GM19238 (cell line): ENCODE results near the gene AXIN1.
"Not testable (repeated sequence)": the region's sequence is repeated elsewhere in the genome, so short reads cannot be mapped to it uniquely, and the experiment has no call there.

Experiments used
- DNase-seq: peaks from one replicate; pipeline ENCODE4 v3.0.0; 2011; ENCODE audit warnings: low spot score; ENCODE audit not compliant: insufficient read length

The AXIN1 gene

DNA sequence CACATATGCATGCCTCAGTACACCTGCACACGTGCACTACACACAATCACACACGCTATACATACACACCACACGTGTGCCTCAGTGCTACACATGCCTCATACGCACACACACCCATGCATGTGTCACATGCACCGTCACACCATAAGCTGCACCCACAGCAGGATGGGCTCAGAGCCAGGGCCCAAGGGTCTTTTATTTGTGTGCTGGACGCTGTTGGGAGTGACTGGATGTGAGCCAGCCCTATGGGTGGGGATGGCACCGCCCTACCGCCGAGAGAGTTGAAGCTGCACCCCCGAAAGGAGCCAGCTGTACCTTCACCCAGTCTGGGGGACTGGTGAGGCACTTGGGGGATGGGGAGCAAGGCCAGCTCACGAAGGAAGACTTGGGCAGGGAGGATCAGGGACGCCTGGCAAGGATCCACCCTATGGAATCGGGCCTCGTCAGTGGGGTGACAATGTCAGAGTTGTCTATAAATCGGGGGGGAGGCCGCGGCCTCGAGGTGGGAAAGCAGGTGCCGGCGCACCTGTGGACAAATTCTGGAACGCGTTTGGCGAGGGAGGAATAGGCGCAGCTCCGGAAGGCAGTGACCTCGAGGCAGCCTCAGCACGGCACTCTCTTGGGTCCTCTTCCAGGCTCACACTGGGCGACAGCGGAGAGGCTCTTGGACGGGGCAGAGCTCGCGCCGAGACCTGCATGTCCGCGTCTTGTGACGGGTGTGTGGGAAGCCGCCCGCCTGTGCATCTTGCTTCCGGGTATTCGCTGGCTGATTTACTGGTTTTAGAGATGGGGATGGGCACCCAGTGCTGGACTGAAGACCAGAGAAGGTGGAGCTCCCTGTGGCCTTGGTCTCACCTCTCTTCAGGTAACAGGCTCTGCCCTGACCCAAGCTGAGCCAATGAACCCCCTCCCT, 84.1 kb downstream of the AXIN1 start:
- no peak for DNase-seq

DNA sequence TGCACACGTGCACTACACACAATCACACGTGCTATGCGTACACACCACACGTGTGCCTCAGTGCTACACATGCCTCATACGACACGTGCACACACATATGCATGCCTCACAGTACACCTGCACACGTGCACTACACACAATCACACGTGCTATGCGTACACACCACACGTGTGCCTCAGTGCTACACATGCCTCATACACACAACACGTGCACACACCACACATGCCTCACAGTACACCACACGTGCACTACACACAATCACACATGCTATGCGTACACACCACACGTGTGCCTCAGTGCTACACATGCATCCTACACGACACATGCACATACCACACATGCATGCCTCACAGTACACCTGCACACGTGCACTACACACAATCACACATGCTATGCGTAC, 85.0 kb downstream of the AXIN1 start:
- DNase-seq: not testable (repeated sequence)

DNA sequence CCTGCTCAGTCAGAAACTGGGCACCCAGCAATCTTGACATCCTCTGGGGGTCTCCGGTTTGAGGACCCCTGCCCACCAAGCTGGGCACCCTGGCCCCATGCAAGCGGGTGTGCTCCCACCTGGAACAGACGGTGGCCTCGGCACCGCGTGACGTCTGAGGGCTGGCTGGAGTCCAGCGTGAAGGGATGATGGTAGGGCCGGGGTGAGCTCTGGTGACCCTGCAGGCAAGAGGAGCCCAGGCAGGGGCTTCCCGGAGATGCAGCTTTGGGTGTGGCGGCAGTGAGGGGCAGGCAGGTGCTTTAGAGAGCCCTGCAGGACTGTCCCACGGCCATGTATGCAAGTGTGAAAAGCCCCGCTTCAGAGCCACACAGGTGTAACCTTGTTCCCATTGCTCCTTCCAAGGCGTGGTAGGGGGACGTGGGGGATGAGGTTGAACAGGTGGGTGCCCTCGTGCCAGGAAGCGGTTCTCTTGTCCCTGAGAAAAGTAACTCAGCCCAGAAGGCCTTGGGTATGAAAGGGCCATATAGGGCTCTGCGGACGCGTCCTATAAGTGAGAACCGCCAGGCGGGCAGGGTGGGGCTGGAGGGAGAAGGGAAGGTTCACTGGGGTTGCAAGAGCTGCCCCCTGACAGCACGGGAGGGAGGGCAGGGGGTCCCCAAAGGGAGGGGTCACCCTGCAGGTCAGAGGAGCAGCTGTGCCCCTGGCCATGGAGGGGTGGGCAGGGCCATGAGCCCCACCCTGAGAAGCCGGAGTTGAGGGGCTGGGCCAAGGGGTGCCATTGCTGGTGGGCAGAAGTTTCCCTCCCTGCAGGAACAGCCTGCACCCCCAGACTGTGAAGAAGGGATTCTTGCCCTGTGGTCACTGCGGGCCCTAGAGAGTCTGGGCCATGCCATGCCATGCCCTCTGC, 86.0 kb downstream of the AXIN1 start:
- no peak for DNase-seq

DNA sequence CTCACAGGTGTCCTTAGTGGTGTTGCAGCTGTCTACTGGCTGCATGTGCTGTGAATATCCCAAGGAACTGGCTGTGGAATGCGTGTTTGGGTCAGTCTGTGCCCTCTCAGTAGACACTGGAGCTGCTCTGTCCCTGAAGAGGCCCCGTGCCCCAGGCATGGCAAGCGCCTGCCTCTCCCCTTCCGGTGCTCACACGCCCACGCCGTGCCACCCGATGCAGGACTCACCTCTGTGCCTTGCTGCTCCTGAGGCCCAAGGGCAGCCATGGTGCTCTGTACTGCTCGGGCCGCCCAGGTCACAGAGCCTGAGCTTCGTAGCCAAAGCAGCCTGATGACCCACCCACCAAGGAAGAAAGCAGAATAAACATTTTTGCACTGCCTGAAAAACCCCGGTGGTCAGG, 86.8 kb downstream of the AXIN1 start:
- no peak for DNase-seq

DNA sequence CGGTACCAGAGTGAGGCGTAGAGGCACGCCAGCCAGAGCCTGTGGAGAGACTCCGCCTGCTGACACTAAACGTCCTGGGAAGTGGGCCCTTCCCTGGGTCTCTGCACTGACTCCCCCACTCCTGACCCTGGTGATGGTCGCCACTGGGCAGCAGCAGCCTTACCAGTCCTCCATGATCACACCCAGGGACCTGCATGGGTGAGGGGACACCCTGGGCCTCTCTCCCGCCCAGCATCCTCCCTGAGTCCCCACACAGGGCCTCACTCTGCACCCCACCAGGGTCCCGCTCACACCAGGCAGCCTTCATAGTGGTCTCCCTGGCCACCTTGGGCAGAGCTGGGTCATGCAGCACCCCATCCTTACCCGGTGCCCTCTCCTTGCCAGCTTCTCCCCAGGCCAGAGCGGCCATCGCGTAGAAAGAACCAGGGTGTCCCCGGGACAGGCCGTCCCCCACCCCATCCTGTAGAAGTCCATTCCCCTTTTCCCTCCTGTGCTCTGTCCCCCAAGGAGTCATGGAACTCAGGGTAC, 87.5 kb downstream of the AXIN1 start:
- DNase-seq: no peak

DNA sequence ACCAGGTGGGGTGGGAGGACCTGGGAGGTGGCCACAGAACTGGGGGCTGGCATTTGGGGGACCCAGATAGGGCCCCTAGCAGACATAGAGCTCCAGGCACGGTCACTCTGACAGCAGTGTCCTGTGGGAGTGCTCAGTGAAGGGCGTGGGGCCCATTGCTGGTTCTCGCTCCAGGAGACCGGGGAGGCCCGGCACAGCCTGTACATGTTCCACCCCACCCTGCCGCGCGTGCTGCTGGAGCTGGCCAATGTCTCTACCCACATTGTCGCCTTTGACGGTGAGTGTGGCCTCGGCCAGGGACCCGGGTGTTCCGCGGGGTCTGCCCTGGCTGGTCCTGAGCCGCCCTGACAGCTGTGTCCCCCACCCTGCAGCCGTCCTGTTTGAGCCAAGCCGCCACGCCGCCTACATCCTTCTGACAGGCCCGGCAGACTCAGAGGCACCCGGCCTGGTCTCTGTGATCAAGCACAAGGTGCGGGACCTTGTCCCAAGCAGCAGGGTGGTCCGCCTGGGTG, 88.0 kb downstream of the AXIN1 start:
- no peak for DNase-seq

DNA sequence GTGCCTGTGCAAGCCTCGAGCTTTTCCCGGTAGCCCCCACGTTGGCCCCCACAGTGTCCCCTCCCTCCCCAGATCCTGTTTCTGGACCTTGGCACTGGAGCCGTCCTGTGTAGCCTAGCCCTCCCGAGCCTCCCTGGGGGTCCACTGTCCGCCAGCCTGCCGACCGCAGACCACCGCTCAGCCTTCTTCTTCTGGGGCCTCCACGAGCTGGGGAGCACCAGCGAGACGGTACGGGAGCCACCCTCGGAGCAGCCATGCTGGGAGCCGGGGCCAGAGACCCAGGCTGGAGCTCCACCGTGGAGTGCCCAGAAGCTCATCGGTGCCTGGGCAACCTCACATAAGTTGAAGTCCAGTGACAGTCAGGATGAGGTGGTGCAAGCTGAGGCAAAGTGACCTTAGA, 88.6 kb downstream of the AXIN1 start:
- DNase-seq: no peak

DNA sequence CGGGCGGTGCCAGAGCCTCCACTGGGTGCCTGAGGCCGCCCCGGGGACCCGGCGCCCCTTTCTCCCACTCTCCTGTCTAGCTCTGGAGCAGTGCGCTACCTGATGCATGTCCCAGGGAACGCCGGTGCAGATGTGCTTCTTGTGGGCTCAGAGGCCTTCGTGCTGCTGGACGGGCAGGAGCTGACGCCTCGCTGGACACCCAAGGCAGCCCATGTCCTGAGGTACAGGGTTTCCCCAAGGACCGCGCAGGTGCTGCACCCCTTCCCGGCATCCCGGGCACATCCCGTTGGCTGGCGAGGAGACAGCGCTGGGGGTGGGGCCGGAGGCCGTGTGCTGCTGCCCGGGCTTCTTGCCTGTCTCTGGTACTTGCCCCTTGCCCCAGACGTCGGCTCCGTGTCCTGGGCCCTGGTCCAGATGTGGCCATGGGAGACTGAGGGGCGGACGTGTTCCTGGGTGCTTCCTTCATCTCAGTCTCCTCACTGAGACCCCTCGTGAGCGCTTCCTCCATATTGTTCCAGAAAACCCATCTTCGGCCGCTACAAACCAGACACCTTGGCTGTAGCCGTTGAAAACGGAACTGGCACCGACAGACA, 89.2 kb downstream of the AXIN1 start:
- DNase-seq: no peak

DNA sequence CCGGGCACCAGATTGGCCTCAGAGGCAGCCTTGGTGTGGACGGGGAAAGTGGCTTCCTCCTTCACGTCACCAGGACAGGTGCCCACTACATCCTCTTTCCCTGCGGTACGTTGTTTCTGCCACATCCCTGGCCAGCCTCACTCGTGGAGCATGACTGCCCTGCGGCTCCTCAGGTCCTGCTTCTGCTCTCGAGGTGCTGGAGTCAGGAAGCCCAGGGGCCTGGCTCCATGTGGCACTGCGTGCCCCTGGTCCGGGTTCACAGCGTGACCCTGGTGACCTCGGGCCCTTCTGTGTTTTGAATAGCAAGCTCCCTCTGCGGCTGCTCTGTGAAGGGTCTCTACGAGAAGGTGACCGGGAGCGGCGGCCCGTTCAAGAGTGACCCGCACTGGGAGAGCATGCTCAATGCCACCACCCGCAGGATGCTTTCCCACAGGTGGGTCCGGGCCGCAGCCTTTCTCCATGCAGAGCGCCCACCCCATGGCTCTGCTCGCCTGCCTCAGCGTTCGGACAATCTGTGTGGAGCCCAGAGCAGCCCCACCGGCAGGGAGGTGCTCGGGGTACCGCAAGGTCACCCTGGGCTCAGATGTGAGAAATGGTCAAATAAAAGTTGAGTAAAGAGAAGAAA, 90.3 kb downstream of the AXIN1 start:
- DNase-seq: no peak

DNA sequence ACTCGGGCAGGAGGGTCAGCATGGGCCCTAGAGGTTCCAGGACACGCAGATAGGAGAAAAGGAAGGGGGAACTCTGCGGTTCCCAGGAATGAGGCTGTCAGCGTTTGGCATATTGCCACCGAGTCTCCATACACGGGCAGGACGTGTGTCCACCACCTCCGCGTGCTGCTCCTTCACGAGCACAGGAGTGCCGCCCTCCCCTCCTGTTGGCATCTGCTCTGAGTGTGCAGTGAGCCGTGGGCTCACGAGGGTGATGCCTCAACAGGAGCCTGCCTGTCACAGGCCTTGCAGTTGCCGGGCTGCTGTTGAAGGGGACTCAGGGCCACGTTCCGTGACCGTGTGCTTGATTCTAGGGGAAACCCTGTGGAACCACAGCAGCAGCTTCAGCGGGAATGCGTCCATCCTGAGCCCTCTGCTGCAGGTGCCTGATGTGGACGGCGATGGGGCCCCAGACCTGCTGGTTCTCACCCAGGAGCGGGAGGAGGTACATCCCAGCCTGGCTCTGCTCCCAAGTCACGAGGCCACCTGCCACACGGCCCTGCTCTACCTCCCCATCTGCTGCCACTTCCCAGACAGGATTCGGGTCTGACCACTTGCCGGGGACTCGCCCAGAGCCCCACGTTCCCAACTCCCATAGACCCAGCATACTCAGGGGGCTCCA, 91.4 kb downstream of the AXIN1 start:
- DNase-seq: no peak

DNA sequence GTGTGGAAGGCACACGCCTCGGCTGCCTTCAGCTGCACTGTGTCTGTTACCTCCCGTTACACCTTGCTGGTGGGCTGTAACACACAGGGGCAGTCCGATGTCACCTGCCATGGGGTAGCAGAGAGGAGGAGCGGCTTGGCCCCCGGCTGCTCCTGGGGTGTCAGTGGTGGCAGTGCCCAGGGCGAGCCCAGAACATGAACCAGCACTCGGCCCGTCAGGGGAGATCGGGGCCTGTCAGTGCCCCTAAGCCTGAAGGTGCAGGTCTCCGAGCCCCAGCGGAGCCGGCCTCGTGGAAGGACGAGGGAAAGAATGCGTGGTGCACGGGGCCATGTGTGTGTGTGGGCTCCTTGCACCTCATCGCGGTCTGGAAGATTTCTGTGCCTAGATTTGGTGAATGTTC, 92.2 kb downstream of the AXIN1 start:
- DNase-seq: no peak

DNA sequence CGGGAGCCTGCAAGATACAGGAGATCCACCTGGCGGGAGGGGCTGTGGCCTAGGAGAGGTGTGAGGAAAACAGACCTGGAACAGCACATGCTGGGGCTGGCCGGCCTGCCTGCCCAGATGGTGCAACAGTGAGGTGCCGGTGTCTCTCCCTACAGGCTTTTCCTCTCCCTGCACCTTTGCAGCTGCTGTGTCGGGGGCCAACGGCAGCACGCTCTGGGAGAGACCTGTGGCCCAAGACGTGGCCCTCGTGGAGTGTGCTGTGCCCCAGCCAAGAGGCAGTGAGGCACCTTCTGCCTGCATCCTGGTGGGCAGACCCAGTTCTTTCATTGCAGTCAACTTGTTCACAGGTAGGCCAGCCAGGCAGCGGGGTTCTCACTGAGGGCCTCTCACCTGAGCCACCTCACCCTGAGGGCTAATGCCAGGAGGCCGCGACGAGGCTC, 92.7 kb downstream of the AXIN1 start:
- DNase-seq: no peak

DNA sequence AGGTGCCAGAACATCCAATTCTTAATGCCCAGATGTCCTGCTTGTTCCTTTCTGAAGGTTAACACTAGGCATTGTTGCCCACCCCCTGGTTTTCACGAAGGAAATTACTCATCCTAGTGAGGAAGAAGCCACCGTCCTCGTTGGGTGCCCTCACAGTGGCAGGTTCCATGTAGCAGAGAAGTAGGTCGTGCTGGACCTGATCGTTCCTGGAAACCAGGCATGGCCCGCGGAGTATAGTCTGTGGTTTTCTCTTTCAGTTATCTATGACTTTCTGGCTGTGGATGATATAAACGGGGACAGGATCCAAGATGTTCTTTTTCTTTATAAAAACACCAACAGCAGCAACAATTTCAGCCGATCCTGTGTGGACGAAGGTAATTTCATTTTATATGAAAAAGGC, 93.3 kb downstream of the AXIN1 start:
- no peak for DNase-seq

DNA sequence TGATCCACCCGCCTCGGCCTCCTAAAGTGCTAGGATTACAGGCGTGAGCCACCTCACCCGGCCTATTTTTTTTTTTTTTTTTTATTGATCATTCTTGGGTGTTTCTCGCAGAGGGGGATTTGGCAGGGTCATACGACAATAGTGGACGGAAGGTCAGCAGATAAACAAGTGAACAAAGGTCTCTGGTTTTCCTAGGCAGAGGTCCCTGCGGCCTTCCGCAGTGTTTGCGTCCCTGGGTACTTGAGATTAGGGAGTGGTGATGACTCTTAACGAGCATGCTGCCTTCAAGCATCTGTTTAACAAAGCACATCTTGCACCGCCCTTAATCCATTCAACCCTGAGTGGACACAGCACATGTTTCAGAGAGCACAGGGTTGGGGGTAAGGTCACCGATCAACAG, 94.4 kb downstream of the AXIN1 start:
- not testable (repeated sequence) for DNase-seq

DNA sequence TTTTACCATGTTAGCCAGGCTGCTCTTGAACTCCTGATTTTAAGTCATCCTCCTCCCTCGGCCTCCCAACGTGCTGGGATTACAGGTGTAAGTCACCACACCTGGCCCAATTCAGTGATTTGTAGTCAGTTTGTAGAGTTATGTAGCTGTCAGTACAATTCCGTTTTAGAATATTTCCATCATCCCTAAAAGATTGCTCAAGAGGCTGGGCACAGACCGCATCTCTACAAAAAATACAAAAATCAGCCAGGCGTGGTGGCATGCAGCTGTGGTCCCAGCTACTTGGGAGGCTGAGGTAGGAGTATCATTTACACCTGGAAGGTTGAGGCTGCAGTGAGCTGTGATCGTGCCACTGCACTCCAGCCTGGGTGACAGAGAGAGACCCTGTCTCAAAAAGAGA, 97.3 kb downstream of the AXIN1 start:
- DNase-seq: no peak

DNA sequence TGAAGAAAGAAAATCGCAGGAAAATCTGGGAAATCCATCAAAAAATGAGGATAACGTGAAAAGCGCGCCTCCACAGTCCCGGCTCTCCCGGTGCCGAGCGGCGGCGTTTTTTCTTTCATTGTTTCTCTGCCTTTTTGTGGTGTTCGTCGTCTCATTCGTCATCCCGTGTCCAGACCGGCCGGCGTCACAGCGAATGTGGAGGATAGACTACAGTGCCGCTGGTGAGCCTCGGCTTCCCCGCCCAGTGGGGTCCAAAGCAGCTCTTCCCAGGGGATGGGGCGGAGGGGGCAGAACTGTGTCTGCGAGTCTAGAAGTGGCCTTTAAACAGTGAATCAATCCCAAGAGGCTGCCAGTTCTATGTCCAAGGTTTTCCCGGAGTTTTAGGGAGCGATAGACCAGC, 98.1 kb downstream of the AXIN1 start:
- no peak for DNase-seq

DNA sequence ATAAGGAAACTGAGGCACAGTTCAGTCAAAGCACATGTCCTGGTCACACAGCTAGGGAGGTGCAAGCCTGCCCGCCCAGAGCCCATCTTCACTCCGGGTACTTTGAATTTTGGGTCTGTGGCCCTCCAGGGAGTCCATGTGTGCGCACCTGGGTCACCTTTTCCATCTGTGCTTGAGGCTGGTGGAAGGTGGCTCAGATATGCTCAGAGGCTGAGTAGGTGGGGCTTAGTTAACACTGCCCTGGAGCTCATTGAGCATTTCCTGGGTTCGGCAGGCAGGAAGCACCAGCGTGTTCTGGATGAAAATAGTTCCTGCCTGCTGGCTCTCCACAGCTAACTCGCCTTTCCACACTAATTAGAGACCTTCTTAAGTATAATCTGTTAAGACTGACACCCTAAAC, 98.7 kb downstream of the AXIN1 start:
- no peak for DNase-seq

DNA sequence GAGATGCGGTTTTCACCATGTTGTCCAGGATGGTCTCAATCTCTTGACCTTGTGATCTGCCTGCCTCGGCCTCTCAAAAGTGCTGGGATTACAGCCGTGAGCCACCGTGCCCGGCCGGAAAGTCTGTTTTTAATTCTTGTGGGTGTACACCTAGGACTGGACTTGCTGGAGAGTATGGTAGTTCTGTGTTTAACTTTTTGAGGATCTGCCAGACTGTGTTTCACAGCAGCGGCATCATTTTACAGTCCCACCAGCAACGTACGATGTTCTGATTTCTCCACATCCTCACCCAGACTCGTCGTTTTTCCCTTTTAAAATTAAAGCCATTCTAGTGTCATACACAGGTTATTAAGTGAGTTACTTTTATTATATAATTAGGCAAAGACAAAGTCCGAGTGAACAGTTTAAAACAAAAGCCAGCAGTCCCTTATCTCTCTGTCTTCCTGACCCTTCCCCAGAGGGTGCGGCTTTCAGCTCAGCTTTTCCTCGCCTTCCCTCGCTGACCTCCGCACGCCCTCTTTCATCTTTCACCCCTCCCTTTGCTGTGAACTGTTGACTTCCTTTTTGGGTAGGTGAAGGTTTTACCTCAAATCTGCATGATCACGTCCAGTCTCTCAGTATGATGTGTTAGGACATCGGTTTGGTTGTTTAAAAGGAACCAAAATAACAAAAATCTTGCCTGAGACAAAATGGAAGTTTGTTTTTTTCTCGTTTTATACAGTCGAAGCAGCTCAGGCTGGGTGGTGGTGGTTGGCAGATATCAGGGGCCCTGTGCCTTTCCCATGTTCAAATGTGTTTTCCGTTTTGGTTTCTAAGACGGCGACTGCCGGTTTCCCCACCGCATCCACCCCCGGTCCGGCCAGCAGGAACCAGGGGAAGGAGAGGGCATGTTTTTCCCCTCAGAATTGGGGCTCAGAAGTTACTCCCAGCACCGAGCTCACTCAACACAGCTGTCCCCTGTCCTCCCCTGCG, 99.9 kb downstream of the AXIN1 start:
- DNase-seq: peak; percentile 57

DNA sequence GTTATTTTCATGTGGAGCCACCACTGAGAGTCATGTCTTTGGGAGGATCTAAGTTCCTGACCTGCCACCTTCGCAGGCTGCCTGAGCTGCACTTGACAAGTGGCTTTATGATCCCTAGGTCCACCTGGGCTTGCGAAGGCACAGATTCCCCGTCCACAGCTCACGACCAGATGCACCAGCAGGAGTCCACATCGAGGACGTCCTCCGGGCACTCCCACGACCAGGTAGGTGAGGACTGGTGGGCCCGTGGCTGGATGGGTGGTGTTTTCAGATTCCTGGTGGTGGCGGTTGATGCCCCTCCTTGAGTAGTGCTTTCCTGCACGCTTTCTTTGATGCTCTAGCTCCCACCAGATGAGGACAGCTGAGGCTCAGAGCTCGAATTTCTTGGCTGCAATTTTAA, 103.1 kb downstream of the AXIN1 start:
- DNase-seq: no peak
